Mesenchymal stem cell (in vitro differentiated cells and primary cell): Measurements from ENCODE around the gene RTKN.

Experiments used
- DNase-seq: peaks from one replicate; pipeline ENCODE4 v3.0.0-alpha.2; 2013
- H2AFZ ChIP-seq: one replicate; pipeline ENCODE4 v1.6.1; 2013; ENCODE audit warnings: low read depth, mild to moderate bottlenecking, control low read depth, inconsistent platforms, low read length, moderate library complexity
- H2AK5ac ChIP-seq: 2 replicates; pipeline ENCODE4 v1.6.1; 2013; ENCODE audit warnings: low read length, moderate library complexity, mild to moderate bottlenecking, inconsistent platforms; ENCODE audit not compliant: severe bottlenecking
- H2BK120ac ChIP-seq: one replicate; pipeline ENCODE4 v1.6.1; 2013; ENCODE audit warnings: low read depth, mild to moderate bottlenecking, inconsistent platforms, low read length, moderate library complexity
- H2BK12ac ChIP-seq, 2 experiments: one replicate each; pipeline ENCODE4 v1.6.1; 2013; ENCODE audit warnings: inconsistent platforms in 2 of 2, low read length in 2 of 2, mild to moderate bottlenecking in 2 of 2, moderate library complexity in 2 of 2, control low read depth in 1 of 2
- H2BK15ac ChIP-seq: one replicate; pipeline ENCODE4 v1.6.1; 2013; ENCODE audit warnings: mild to moderate bottlenecking, low read depth, inconsistent platforms; ENCODE audit not compliant: poor library complexity, severe bottlenecking
- H2BK5ac ChIP-seq: 2 replicates; pipeline ENCODE4 v1.6.1; 2013; ENCODE audit warnings: low read depth, mild to moderate bottlenecking, low read length, control low read depth, inconsistent platforms; ENCODE audit not compliant: poor library complexity, severe bottlenecking
- H3K14ac ChIP-seq, 2 experiments: one replicate each; pipeline ENCODE4 v1.6.1; 2013; ENCODE audit warnings: inconsistent platforms in 2 of 2, low read length in 2 of 2, control low read depth in 1 of 2, mild to moderate bottlenecking in 1 of 2, moderate library complexity in 1 of 2
- H3K18ac ChIP-seq, 2 experiments: one replicate each; pipeline ENCODE4 v1.6.1; 2013; ENCODE audit warnings: inconsistent platforms in 2 of 2, low read length in 2 of 2, control low read depth in 1 of 2, low read depth in 1 of 2, mild to moderate bottlenecking in 1 of 2
- H3K23ac ChIP-seq, 2 experiments: one replicate each; pipeline ENCODE4 v1.6.1; 2013; ENCODE audit warnings: inconsistent platforms in 2 of 2, low read length in 2 of 2, mild to moderate bottlenecking in 2 of 2, moderate library complexity in 2 of 2, control low read depth in 1 of 2
- H3K27ac ChIP-seq: 2 replicates; pipeline ENCODE4 v1.5.1; 2013; ENCODE audit warnings: mild to moderate bottlenecking, moderate library complexity, low read length, control low read depth, inconsistent platforms; ENCODE audit not compliant: poor library complexity, severe bottlenecking
- H3K27me3 ChIP-seq, 2 experiments: 2 replicates each; pipeline versions ENCODE4 v1.6.1 to v1.7.0; 2013; ENCODE audit warnings: low read length in 2 of 2, mild to moderate bottlenecking in 2 of 2, moderate library complexity in 2 of 2, control low read depth in 1 of 2, inconsistent platforms in 1 of 2; ENCODE audit not compliant: control insufficient read depth in 1 of 2, insufficient read depth in 1 of 2
- H3K36me3 ChIP-seq, 2 experiments: 2 replicates each; pipeline versions ENCODE4 v1.6.1 to v1.7.0; 2013; ENCODE audit warnings: low read length in 2 of 2, control low read depth in 1 of 2, inconsistent platforms in 1 of 2, low read depth in 1 of 2, mild to moderate bottlenecking in 1 of 2; ENCODE audit not compliant: insufficient read depth in 2 of 2, control insufficient read depth in 1 of 2
- H3K4ac ChIP-seq, 2 experiments: one replicate each; pipeline ENCODE4 v1.6.1; 2013; ENCODE audit warnings: inconsistent platforms in 2 of 2, low read length in 2 of 2, mild to moderate bottlenecking in 2 of 2, moderate library complexity in 2 of 2, control low read depth in 1 of 2, low read depth in 1 of 2
- H3K4me1 ChIP-seq: 2 replicates; pipeline ENCODE4 v1.6.1; 2013; ENCODE audit warnings: low read depth, low read length, control low read depth; ENCODE audit not compliant: control insufficient read depth, insufficient read depth
- H3K4me2 ChIP-seq: 2 replicates; pipeline ENCODE4 v1.6.1; 2013; ENCODE audit warnings: low read length, mild to moderate bottlenecking, inconsistent platforms; ENCODE audit not compliant: poor library complexity, severe bottlenecking
- H3K4me3 ChIP-seq, 2 experiments: 2 replicates each; pipeline versions ENCODE4 v1.5.1 to v1.7.0; 2013; ENCODE audit warnings: low read length in 2 of 2, mild to moderate bottlenecking in 2 of 2, control low read depth in 1 of 2, low read depth in 1 of 2; ENCODE audit not compliant: insufficient read depth in 1 of 2
- H3K79me1 ChIP-seq: replicated peaks from 2 replicates; pipeline ENCODE4 v1.6.1; 2013; ENCODE audit warnings: mild to moderate bottlenecking, control low read depth, low read length, inconsistent platforms; ENCODE audit not compliant: poor library complexity, severe bottlenecking
- H3K9ac ChIP-seq: 2 replicates; pipeline ENCODE4 v1.7.0; 2013; ENCODE audit warnings: mild to moderate bottlenecking, low read length, moderate library complexity
- H3K9me3 ChIP-seq: 2 replicates; pipeline ENCODE4 v1.7.0; 2013; ENCODE audit warnings: mild to moderate bottlenecking, low read length; ENCODE audit not compliant: control insufficient read depth
- H4K8ac ChIP-seq: one replicate; pipeline ENCODE4 v1.6.1; 2013; ENCODE audit warnings: inconsistent platforms, mild to moderate bottlenecking, low read length, moderate library complexity
- H4K91ac ChIP-seq: one replicate; pipeline ENCODE4 v1.6.1; 2013; ENCODE audit warnings: mild to moderate bottlenecking, low read length, inconsistent platforms
- WGBS: methylation state at CpG from one replicate; pipeline ENCODE4 v1.1.7; 2013; ENCODE audit warnings: mixed read lengths; 5-methylcytosine and 5-hydroxymethylcytosine counted together

Gene RTKN

GRCh38 chr2:74375838-74376237, 65.9 kb downstream of the RTKN start:
- DNase-seq: no peak
- peaks cover 77% of the 10 kb centered on the region for H3K79me1 ChIP-seq
- no peaks in the 10 kb centered on the region for H3K9me3 ChIP-seq
- H2BK12ac ChIP-seq: no peak overlapping the region
- peaks cover 21% of the 10 kb centered on the region for H3K4me1 ChIP-seq
- no peak overlapping the region for H4K91ac ChIP-seq
- no peak overlapping the region for H3K14ac ChIP-seq
- H3K4me2 ChIP-seq: no peak overlapping the region
- no peak overlapping the region for H3K18ac ChIP-seq
- no peak overlapping the region for H2BK120ac ChIP-seq
- WGBS: 100% methylated on average over 1 of the region's 2 CpGs
- H4K8ac ChIP-seq: no peak overlapping the region
- no peak overlapping the region for H2AK5ac ChIP-seq
- H2BK15ac ChIP-seq: no peak overlapping the region
- no peak overlapping the region for H3K4me3 ChIP-seq
- H3K36me3 ChIP-seq: peaks cover 39 to 49% of the 10 kb centered on the region in 2 experiments
- H3K27me3 ChIP-seq: no peaks in the 10 kb centered on the region
- H3K9ac ChIP-seq: no peak overlapping the region
- no peak overlapping the region for H3K4ac ChIP-seq
- no peak overlapping the region for H2BK5ac ChIP-seq
- H3K23ac ChIP-seq: no peak overlapping the region
- H3K27ac ChIP-seq: no peak overlapping the region
- H2AFZ ChIP-seq: no peak overlapping the region
